Adrenal gland (tissue), 5 donors: ENCODE data around the gene SERAC1.

Experiments
- CTCF ChIP-seq, 6 experiments: fragments of 450-650 bp in 4 of 6; fragments of 200-600 bp in 2 of 6; sonication (generic) in 1 of 6; IDR thresholded peaks; 1 replicate in 5 of 6; 2 replicates in 1 of 6; pipeline versions ENCODE4 v1.5.1 to v1.8.0; 2016 to 2021; ENCODE audit warnings: antibody characterized with exemption in 6 of 6, mild to moderate bottlenecking in 2 of 6, moderate library complexity in 1 of 6
- POLR2A ChIP-seq, 2 donors: fragments of 450-650 bp; IDR thresholded peaks; one replicate each; pipeline ENCODE4 v1.6.1; 2017; ENCODE audit warnings: antibody characterized with exemption in 2 of 2, mild to moderate bottlenecking in 2 of 2, moderate library complexity in 1 of 2
- donor health status: DM: no; HTN: no; CAD: no.

- no peak for TF ChIP-seq CTCF (IDR thresholded peaks at IDR 0.05)
- no peak for TF ChIP-seq POLR2A (IDR thresholded peaks at IDR 0.05)
Observed at GRCh38 chr6:158142789-158143188, 25.3 kb downstream of the SERAC1 start.
